ENCODE measurements around the gene WWC1.

DNA sequence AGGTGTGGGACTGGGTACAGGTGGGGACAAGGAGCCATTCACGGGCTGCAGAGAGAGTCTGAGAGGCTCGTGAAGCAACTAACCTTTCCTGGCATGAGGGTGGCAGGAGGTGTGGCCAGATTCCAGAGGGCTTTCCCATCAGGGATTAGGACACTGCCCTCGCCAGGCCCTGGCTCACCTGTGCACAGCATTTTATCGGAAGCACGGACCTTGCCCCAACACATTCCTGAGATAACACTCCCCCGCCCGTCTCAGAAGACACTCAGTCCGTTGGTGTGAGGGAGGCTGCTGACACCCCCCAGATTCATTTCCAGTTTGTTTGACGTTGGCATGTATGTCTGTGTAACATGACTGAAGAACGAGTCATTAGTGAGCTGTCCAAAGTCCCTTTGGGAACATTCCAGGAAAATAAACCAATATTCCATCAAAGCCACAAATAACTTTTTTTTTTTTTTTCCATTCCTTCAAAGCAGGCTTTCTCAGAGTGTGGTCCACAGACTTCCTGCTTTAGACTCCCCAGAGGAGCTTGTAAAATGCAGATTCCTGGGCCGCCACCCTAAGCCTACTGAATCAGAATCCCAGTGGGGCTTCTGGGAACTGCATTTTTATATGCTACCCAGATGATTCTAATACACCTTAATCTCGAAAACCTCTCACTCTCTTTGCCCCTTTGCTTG lies 23.4 kb downstream of the WWC1 start:
- TF ChIP-seq POLR2A (IDR thresholded peaks at IDR 0.05; ENCODE audit: low read depth, low read length) (no peak), POLR2AphosphoS5 (IDR thresholded peaks at IDR 0.05; ENCODE audit: low read depth, low read length) (no peak), POU2F2 (IDR thresholded peaks at IDR 0.05; ENCODE audit: low read depth, low read length) (no peak)

Data from GM12891 (cell line).